GM18873 (cell line): ENCODE measurements around the gene STK39.

Experiments used
- ATAC-seq: cut with Tn5 transposase; IDR thresholded peaks from one replicate; pipeline ENCODE4 v1.9.1; 2021; ENCODE audit warnings: mild to moderate bottlenecking, moderate library complexity, moderate number of reproducible peaks; ENCODE audit not compliant: unreplicated experiment, low FRiP score

The STK39 gene

GRCh38 chr2:168185583-168186274, 61.7 kb downstream of the STK39 start:
- no peak for ATAC-seq

DNA sequence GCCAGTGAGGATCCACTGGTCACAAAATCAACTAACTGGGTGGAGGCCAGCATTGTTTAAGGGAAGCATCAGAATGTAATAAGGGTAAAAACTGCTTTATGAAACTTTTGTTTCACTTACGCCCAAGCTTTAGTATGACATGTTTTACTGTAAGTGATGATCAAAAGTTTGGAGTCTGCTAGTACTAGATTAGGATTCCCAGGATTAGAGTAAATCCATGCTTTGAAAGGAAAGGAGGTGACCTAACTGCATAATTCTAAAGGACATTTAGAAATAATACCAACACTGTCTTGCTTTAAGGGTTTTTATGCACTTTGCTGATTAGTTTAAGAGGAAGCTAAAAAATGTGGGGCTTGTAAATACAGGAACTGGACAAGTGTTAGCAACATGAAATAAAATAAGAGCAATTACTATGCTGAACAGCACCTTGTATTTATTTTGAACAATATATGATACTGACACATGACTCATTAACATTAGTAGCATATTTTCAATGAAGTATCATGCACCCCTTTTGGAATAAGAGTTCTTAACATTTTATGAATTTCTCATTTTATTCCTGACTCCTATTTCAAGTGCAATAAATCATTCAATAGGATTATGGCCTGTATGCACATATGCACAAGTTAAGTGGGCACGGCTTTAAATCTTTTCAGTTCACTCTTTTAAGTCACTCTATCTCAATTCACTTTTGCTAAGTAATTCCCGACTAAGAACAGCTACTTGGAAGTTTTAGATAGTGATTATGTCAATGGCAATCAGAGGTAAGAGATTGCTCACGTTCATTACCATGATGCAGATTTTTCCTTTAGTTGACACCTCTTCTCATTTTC, 62.5 kb downstream of the STK39 start:
- no peak for ATAC-seq

GRCh38 chr2:168183308-168183997, 63.9 kb downstream of the STK39 start:
- ATAC-seq = no peak

- no peak for ATAC-seq
These were observed 64.7 kb downstream of the STK39 start for GRCh38 chr2:168182550-168183249.

DNA sequence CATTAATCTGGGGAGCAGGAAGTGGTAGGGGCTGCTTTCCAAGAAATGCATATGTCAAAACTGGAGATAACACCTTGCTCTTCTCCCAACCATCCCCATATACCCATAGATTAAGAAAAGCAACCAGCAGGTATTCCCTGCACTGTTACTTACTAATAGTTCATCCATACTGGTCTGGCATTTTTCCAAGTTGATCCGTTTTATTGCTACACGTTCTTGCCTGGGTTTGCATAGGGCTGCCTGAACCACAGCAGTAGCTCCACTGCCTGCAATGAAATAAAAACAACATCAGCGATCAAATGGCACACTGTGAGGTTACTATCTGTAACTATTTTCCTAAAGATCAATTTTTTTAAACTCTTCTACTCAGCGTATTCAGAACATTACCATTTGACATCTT, 65.6 kb downstream of the STK39 start:
- no peak for ATAC-seq

GRCh38 chr2:168180914-168181313, 66.5 kb downstream of the STK39 start:
- ATAC-seq = no peak

- ATAC-seq = no peak
These were observed 66.9 kb downstream of the STK39 start for GRCh38 chr2:168180483-168180882.

DNA sequence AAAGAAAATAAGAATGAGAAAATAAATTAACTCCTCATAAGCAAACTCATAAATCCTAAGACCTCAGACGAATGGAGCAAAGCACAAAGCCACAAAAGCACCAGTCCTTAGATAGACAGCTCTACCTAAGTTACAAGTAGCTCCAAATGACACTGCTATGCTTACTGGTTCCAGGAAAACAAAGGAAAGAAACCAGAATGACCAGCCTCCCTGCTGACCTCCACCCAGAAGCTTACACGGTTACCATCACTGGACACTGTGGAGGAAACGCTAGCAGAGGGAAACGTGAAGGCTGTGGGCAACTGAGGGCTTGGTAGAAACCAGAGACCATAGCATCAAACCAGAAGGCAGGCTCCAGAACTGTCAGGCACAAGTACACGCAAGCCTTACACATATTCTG, 67.8 kb downstream of the STK39 start:
- no peak for ATAC-seq

- no peak for ATAC-seq
These were observed 68.7 kb downstream of the STK39 start for GRCh38 chr2:168178520-168179324.

- ATAC-seq = no peak
These were observed 71.0 kb downstream of the STK39 start for GRCh38 chr2:168176402-168176801.

- ATAC-seq = no peak
These were observed 71.9 kb downstream of the STK39 start for GRCh38 chr2:168175469-168175868.

DNA sequence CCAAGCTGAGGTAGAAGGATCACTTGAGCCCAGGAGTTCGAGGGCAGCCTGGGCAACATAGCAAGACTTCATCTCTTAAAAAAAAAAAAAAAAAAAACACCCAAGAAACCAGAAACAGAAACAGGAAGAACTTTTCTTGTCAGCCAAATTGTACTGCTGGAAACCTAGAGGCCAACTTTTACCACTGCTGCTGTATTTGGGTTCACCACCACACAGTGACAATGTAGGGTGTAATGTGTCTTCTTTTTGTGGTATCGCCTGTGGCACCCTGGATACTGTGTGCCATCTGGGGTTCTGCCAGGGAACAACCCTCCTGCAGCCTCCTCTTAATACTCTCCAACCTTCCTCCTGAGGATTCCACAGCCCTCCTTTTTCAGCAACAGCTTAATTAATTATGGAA, 72.6 kb downstream of the STK39 start:
- ATAC-seq = no peak

DNA sequence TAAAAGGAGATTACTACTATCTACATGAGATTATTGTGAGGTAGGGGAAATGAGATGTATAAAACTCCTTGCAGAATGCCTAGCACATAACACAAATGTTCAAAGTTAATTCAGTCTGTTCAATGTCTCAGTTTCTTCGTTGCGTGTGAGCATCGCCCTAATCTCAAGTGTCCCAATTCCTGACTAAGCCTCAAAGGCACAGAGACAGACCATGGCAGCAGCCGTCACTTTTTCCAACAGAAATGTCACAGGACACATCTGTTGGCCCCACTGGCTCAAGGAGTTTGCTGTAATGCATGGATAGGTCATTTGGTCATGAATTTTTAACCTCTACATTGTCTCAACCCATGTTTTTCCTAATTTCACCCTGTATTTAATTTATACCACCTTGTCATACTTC, 75.3 kb downstream of the STK39 start:
- ATAC-seq = no peak

DNA sequence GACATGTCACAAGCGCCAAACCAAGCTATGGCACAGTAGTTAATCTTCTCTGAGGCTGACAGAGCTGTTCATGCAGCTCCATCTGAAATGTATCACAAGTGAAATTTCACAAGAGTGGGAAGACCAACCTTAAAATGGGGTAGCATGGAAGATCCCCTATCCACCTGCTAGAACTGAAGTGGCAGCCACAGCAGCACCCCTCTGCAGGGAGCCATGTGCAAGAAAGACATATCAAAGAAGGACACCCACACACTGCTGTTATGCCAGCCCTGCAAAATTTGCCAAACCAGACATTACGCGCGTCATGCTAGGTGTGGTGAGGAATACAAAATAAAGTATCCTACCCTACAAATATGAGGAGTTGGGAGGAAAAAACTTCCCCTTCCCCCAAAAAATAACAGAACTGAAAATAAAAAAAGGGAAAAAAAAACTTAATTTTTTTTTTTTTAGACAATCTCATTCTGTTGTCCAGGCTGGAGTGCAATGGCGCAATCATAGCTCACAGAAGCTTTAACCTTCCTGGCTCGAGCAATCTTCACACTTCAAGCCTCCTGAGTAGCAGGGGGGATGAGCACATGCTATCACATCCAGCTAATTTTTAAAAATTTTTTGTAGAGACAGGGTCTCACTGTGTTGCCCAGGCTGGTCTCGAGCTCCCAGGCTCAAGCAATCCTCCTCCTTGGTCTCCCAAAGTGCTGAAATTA, 76.2 kb downstream of the STK39 start:
- no peak for ATAC-seq

DNA sequence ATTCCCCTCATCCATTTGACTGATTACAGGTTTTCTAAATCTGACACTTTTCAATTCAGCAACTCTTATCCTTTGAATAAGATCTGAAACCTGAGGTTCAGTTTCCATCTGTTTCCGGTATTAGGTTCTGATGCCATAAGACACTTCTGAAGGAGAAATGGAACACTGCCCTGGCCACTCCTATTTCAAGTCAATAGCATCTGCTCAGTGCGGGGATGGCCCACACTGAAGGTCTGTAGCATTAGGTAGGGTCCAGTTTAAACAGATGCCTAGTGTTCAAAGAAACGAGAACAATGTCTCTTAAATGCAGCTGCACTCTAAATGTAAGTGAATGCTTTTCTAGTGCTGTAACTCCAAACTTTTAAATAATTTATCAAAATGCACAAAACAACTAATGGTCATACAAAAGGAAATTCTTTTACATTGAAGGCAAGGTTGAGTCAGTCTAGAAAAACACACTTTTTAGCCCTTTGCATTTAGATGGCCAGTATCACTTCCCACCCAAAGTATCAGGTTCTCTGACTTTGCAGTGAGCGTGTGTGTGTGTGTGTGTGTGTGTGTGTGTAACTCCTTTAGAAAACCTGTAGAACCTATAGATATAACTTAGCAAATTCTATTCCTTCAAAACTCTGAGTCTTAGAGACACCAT, 78.2 kb downstream of the STK39 start:
- ATAC-seq = no peak

- no peak for ATAC-seq
These were observed 79.7 kb downstream of the STK39 start for GRCh38 chr2:168167511-168168263.

DNA sequence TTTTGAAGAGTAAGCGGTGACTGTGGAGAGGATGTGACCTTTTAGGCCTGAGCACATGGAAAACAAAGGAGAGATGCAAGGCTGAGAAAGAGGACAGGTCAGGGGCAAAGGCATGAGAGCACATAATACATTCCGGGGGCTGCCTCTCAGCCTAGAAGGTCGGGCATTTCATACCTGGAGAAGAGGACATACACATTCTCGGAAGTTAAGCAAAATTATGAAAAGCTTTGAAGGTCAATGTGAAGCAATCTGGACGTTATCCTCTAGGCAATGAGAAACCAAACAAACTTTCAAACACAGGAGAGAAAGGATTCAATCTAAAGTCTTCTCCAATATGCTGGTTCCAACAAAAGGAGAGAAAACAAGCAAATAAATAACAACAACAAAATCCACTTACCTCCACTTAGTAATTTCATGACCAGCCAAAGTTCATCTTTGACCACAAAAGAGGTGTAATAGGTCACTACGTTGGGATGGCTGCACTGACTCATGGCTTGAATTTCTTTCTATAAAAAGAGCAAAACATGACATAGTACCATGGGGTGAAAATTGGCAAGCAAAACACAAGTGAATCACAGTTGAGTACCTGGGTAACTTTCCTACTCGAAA, 80.4 kb downstream of the STK39 start:
- ATAC-seq = no peak
